Neutrophil (primary cell): Measurements from ENCODE around the gene REEP5.

Source experiments
- H3K27ac ChIP-seq: fragments of 200-600 bp; sonication (generic); 2 replicates; pipeline ENCODE4 v1.5.1; 2016; ENCODE audit warnings: mild to moderate bottlenecking, moderate library complexity
- H3K27me3 ChIP-seq: fragments of 200-600 bp; sonication (generic); 2 replicates; pipeline ENCODE4 v1.6.0; 2016; ENCODE audit warnings: mild to moderate bottlenecking
- H3K36me3 ChIP-seq: fragments of 200-600 bp; sonication (generic); 2 replicates; pipeline ENCODE4 v1.5.1; 2017
- H3K4me1 ChIP-seq, 2 experiments: fragments of 200-600 bp in 1 of 2; sonication (generic) in 1 of 2; 1 replicate in 1 of 2; 2 replicates in 1 of 2; pipeline versions ENCODE4 v1.5.1 to v1.6.1; 2013 to 2016; ENCODE audit warnings: low read depth in 1 of 2, low read length in 1 of 2, mild to moderate bottlenecking in 1 of 2, moderate library complexity in 1 of 2; ENCODE audit not compliant: control insufficient read depth in 1 of 2, insufficient read depth in 1 of 2
- H3K4me3 ChIP-seq, 2 experiments: fragments of 200-600 bp in 1 of 2; sonication (generic) in 1 of 2; 1 replicate in 1 of 2; 2 replicates in 1 of 2; pipeline ENCODE4 v1.5.1; 2013 to 2016; ENCODE audit warnings: low read depth in 1 of 2, low read length in 1 of 2, mild to moderate bottlenecking in 1 of 2, moderate library complexity in 1 of 2
- H3K9me3 ChIP-seq: fragments of 200-600 bp; sonication (generic); 2 replicates; pipeline ENCODE4 v1.5.1; 2016
- TF ChIP-seq, protein P1 (sequence below): fragments of 200-600 bp; sonication (generic); IDR thresholded peaks from 2 replicates; pipeline ENCODE4 v1.5.1; 2016; ENCODE audit warnings: antibody characterized with exemption

Gene REEP5

DNA sequence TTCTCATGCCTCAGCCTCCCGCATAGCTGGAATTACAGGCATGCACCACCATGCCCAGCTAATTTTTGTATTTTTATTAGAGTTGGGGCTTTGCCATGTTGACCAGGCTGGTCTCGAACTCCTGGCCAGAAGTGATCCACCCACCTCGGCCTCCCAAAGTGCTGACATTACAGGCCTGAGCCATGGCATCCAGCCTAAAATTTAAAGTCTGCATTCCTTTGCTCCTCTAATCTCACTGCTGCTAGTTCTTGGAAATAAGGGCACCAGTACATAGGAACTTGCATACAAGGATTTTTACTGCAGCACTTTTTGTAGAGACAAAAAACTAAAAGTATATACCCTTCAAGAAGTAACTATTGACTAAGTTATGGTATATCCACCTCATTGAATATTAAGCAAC is 34.6 kb upstream of the REEP5 start:
- peaks cover 0 to 4% of the 10 kb centered on the region in 2 experiments for H3K4me1 ChIP-seq

DNA sequence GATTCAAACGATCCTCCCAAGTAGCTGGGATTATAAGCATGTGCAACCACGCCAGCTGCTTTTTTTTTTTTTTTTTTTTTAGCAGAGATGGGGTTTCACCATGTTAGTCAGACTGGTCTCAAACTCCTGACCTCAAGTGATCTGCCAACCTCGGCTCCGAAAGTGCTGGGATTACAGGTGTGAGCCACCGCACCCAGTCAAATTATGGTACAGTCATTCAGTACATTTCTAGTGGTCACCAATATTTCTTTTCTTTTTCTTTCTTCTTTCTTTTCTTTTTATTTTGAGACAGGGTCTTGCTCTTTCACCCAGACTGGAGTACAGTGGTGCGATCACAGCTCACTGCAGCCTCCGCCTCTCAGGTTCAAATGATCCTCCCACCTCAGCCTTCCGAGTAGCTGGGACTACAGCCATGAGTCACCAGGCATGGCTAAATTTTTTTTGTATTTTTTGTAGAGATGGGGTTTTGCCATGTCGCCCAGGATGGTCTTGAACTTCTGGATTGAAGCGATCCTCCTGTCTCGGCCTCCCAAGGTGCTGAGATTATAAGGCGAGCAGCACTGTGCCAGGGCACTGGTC is 29.2 kb upstream of the REEP5 start:
- peaks cover 67% of the 10 kb centered on the region for H3K27me3 ChIP-seq
- no peak overlapping the region for H3K27ac ChIP-seq
- H3K36me3 ChIP-seq, result no peaks in the 10 kb centered on the region
- H3K9me3 ChIP-seq, result no peaks in the 10 kb centered on the region
- TF ChIP-seq, protein P1, sequence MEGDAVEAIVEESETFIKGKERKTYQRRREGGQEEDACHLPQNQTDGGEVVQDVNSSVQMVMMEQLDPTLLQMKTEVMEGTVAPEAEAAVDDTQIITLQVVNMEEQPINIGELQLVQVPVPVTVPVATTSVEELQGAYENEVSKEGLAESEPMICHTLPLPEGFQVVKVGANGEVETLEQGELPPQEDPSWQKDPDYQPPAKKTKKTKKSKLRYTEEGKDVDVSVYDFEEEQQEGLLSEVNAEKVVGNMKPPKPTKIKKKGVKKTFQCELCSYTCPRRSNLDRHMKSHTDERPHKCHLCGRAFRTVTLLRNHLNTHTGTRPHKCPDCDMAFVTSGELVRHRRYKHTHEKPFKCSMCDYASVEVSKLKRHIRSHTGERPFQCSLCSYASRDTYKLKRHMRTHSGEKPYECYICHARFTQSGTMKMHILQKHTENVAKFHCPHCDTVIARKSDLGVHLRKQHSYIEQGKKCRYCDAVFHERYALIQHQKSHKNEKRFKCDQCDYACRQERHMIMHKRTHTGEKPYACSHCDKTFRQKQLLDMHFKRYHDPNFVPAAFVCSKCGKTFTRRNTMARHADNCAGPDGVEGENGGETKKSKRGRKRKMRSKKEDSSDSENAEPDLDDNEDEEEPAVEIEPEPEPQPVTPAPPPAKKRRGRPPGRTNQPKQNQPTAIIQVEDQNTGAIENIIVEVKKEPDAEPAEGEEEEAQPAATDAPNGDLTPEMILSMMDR, result no peak
- no peaks in the 10 kb centered on the region for H3K4me1 ChIP-seq
- no peak overlapping the region for H3K4me3 ChIP-seq

More for the DNA sequence above, 34.6 kb upstream of the REEP5 start:
- Histone ChIP-seq H3K27ac (no peak overlapping the region), H3K9me3 (no peaks in the 10 kb centered on the region), H3K4me3 (no peak overlapping the region), H3K27me3 (peaks cover 71% of the 10 kb centered on the region), H3K36me3 (no peaks in the 10 kb centered on the region)
- TF ChIP-seq, protein P1, result no peak

DNA sequence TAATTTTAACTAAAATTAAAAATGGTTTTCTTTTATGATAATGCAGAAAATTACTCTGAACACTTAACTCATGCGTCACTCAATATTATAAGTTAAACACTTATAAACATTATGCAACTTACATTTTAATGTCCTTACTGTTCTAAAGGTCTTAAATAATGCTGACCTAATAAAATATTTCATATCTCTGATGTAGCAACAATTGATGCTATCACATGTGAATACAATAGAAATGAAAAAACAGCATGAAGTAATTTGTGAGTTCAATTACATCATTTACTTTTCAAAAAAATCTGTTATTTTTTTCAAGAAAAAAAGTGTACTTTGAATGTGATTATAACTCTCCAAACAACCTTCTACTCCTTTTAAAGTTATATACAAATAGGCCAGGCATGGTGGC is 26.4 kb upstream of the REEP5 start:
- peaks cover 83% of the 10 kb centered on the region for H3K27me3 ChIP-seq
- H3K4me1 ChIP-seq, result no peaks in the 10 kb centered on the region
- H3K27ac ChIP-seq, result no peak overlapping the region
- no peaks in the 10 kb centered on the region for H3K9me3 ChIP-seq
- TF ChIP-seq, protein P1, result no peak
- H3K36me3 ChIP-seq, result no peaks in the 10 kb centered on the region
- H3K4me3 ChIP-seq, result no peak overlapping the region

DNA sequence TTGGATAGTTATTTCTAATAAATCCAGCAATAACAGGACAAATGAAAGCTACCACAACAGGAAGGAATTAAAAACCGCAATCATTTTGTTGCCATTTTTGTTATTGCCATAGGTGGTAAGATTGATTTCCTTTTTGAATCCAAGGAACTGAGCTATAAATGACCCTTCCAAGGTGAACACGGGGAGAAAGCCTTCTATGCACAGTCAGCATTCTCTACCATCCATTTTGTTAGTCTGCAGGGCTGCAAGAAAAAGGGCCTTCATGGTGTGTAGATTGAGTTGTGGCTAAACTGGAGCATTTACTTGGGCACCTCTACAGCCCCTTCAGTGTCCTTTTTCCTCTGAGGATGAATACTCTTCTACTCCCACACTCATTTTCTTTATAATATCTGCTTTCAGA is 18.6 kb upstream of the REEP5 start:
- Histone ChIP-seq H3K27me3 (peaks cover 75% of the 10 kb centered on the region), H3K36me3 (no peaks in the 10 kb centered on the region), H3K9me3 (no peaks in the 10 kb centered on the region), H3K27ac (no peak overlapping the region), H3K4me1 (no peaks in the 10 kb centered on the region), H3K4me3 (no peak overlapping the region)
- TF ChIP-seq, protein P1, result no peak

DNA sequence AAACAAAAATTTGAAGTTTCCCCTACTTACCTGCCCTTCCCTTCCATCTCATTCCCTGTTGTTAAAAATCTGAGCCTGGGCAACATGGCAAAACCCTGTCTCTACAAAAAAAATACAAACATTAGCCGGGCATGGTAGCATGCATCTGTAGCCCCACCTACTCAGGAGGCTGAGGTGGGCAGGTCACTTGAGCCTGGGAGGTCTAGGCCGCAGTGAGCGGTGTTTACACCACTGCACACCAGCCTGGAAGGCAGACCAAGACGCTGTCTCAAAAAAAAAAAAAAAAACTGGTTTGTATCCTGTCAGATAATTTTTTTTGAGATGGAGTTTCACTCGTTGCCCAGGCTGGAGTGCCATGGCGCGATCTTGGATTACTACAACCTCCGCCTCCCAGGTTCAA is 16.3 kb upstream of the REEP5 start:
- Histone ChIP-seq H3K4me3 (no peak overlapping the region), H3K36me3 (no peaks in the 10 kb centered on the region), H3K4me1 (peaks cover 10 to 16% of the 10 kb centered on the region in 2 experiments), H3K27ac (no peak overlapping the region), H3K27me3 (peaks cover 53% of the 10 kb centered on the region), H3K9me3 (no peaks in the 10 kb centered on the region)
- TF ChIP-seq, protein P1, result no peak
